HG03354 (cell line): ENCODE data around the gene TSC22D2.

Source experiments
- ATAC-seq: cut with Tn5 transposase; IDR thresholded peaks from one replicate; pipeline ENCODE4 v1.9.1; 2021; ENCODE audit warnings: mild to moderate bottlenecking; ENCODE audit not compliant: unreplicated experiment, poor library complexity, severe bottlenecking

The TSC22D2 gene

GRCh38 chr3:150439657-150440056 lies 31.6 kb downstream of the TSC22D2 start:
- no peak for ATAC-seq

- ATAC-seq = no peak
Observed at GRCh38 chr3:150443331-150443741, 35.2 kb downstream of the TSC22D2 start.

GRCh38 chr3:150444371-150444770 lies 36.3 kb downstream of the TSC22D2 start:
- ATAC-seq = no peak

GRCh38 chr3:150446470-150446977 lies 38.4 kb downstream of the TSC22D2 start:
- ATAC-seq = no peak

GRCh38 chr3:150447084-150447483 lies 39.0 kb downstream of the TSC22D2 start:
- no peak for ATAC-seq

- no peak for ATAC-seq
Observed at GRCh38 chr3:150447631-150448465, 39.8 kb downstream of the TSC22D2 start.

- ATAC-seq = no peak
Observed at GRCh38 chr3:150449169-150449721, 41.1 kb downstream of the TSC22D2 start.

GRCh38 chr3:150450916-150451315 lies 42.8 kb downstream of the TSC22D2 start:
- no peak for ATAC-seq

- no peak for ATAC-seq
Observed at GRCh38 chr3:150451329-150452048, 43.4 kb downstream of the TSC22D2 start.

GRCh38 chr3:150453353-150453752 lies 45.3 kb downstream of the TSC22D2 start:
- no peak for ATAC-seq

- no peak for ATAC-seq
Observed at GRCh38 chr3:150454085-150454484, 46.0 kb downstream of the TSC22D2 start.

- ATAC-seq = no peak
Observed at GRCh38 chr3:150454622-150455021, 46.5 kb downstream of the TSC22D2 start.

GRCh38 chr3:150455341-150455740 lies 47.2 kb downstream of the TSC22D2 start:
- ATAC-seq = no peak

GRCh38 chr3:150458001-150458400 lies 49.9 kb downstream of the TSC22D2 start:
- ATAC-seq = no peak

- ATAC-seq = no peak
Observed at GRCh38 chr3:150460484-150460883, 52.4 kb downstream of the TSC22D2 start.

GRCh38 chr3:150461399-150461798 lies 53.3 kb downstream of the TSC22D2 start:
- no peak for ATAC-seq

GRCh38 chr3:150462108-150462507 lies 54.0 kb downstream of the TSC22D2 start:
- no peak for ATAC-seq

- ATAC-seq = no peak
Observed at GRCh38 chr3:150464684-150465083, 56.6 kb downstream of the TSC22D2 start.

GRCh38 chr3:150467381-150467780 lies 59.3 kb downstream of the TSC22D2 start:
- no peak for ATAC-seq

- ATAC-seq = no peak
Observed at GRCh38 chr3:150469031-150469930, 61.2 kb downstream of the TSC22D2 start.
